Lower lobe of right lung (tissue), 2 donors: ENCODE measurements around the gene KLRF2. TPM values are rescaled to one million over a fixed set of nuclear protein-coding genes. Genes with fewer than 3 reads are reported as not detected.
"Not testable (repeated sequence)": the region's sequence is repeated elsewhere in the genome, so short reads cannot be mapped to it uniquely, and the experiment has no call there.

Experiments
- ATAC-seq, 2 donors: fragments of 200-7000 bp; cut with Tn5 transposase; one replicate each; pipeline ENCODE4 v1.9.1; 2020 to 2022; ENCODE audit warnings: mild to moderate bottlenecking in 2 of 2, moderate library complexity in 2 of 2
- DNase-seq: peaks from one replicate; pipeline ENCODE4 v3.0.0-alpha.2; 2020
- H3K27ac ChIP-seq: fragments of 200-600 bp; one replicate; pipeline ENCODE4 v1.8.0; 2022
- H3K27me3 ChIP-seq: fragments of 200-600 bp; one replicate; pipeline ENCODE4 v1.8.0; 2022; ENCODE audit warnings: low read depth
- H3K36me3 ChIP-seq: fragments of 200-600 bp; one replicate; pipeline ENCODE4 v1.8.0; 2022; ENCODE audit warnings: mild to moderate bottlenecking
- H3K4me1 ChIP-seq: fragments of 200-600 bp; one replicate; pipeline ENCODE4 v1.8.0; 2022
- H3K4me3 ChIP-seq: fragments of 200-600 bp; one replicate; pipeline ENCODE4 v1.8.0; 2022; ENCODE audit warnings: mild to moderate bottlenecking
- H3K9me3 ChIP-seq: fragments of 200-600 bp; one replicate; pipeline ENCODE4 v1.8.0; 2022
- CTCF ChIP-seq: fragments of 200-600 bp; IDR thresholded peaks from one replicate; pipeline ENCODE4 v1.8.0; 2022; ENCODE audit warnings: antibody characterized with exemption, mild to moderate bottlenecking
- intact Hi-C: fragments of 100-400 bp; cut with DNase I; formaldehyde crosslinking; loops from one replicate; pipeline ENCODE4 v1.11.0; 2022
- total RNA-seq: library from RNA; stranded (reverse); fragmentation: NEBNext Ultra II Directional; extraction: Animal tissue kit (Norgen Biotek cat#: 25700); gene quantifications from one replicate; pipeline ENCODE4 v1.2.1, GENCODE V29; 2021
- donor health status: DM: no; HTN: yes; CAD: no; lungs with severe emphysema.

Gene KLRF2
- total RNA-seq, 1 donor from 2014 or later, result not detected

GRCh38 chr12:9872162-9872561 is 9.1 kb upstream of the KLRF2 start:
- DNase-seq (no peak), ATAC-seq (no peak)
- no peak overlapping the region for H3K27ac ChIP-seq
- peaks cover 7% of the 10 kb centered on the region for H3K4me1 ChIP-seq
- no peak for TF ChIP-seq CTCF
- intact Hi-C loops, result no loop called here
- H3K9me3 ChIP-seq, result no peaks in the 10 kb centered on the region
- no peaks in the 10 kb centered on the region for H3K27me3 ChIP-seq
- H3K4me3 ChIP-seq, result no peak overlapping the region
- no peaks in the 10 kb centered on the region for H3K36me3 ChIP-seq

GRCh38 chr12:9872742-9873141 is 8.5 kb upstream of the KLRF2 start:
- no peak for TF ChIP-seq CTCF
- Histone ChIP-seq H3K4me1 (peaks cover 7% of the 10 kb centered on the region), H3K9me3 (no peaks in the 10 kb centered on the region), H3K36me3 (no peaks in the 10 kb centered on the region), H3K4me3 (no peak overlapping the region), H3K27me3 (no peaks in the 10 kb centered on the region), H3K27ac (no peak overlapping the region)
- no peak for ATAC-seq
- DNase-seq, result no peak
- intact Hi-C loops, result no loop called here

GRCh38 chr12:9876120-9876519 is 5.2 kb upstream of the KLRF2 start:
- H3K4me3 ChIP-seq, H3K27me3 ChIP-seq, H3K4me1 ChIP-seq, intact Hi-C loops, DNase-seq, H3K36me3 ChIP-seq, H3K9me3 ChIP-seq, H3K27ac ChIP-seq, ATAC-seq: not testable (repeated sequence)

- no peak for TF ChIP-seq CTCF
- H3K4me1 ChIP-seq, result no peaks in the 10 kb centered on the region
- no peaks in the 10 kb centered on the region for H3K36me3 ChIP-seq
- no peaks in the 10 kb centered on the region for H3K27me3 ChIP-seq
- H3K9me3 ChIP-seq, result no peaks in the 10 kb centered on the region
- no peak overlapping the region for H3K4me3 ChIP-seq
- no peak for ATAC-seq
- intact Hi-C loops, result no loop called here
- no peak overlapping the region for H3K27ac ChIP-seq
- DNase-seq, result no peak
Observed at GRCh38 chr12:9880532-9881078, 684 bp upstream of the KLRF2 start.

GRCh38 chr12:9881988-9882387 is 699 bp downstream of the KLRF2 start:
- H3K4me1 ChIP-seq, result no peaks in the 10 kb centered on the region
- no peaks in the 10 kb centered on the region for H3K27me3 ChIP-seq
- TF ChIP-seq CTCF, result no peak
- H3K27ac ChIP-seq, result no peak overlapping the region
- DNase-seq (no peak), ATAC-seq (no peak)
- no peak overlapping the region for H3K4me3 ChIP-seq
- no peaks in the 10 kb centered on the region for H3K9me3 ChIP-seq
- intact Hi-C loops, result no loop called here
- no peaks in the 10 kb centered on the region for H3K36me3 ChIP-seq

- no peak for ATAC-seq
- intact Hi-C loops, result no loop called here
Observed at GRCh38 chr12:9883175-9883574, 1.9 kb downstream of the KLRF2 start.

More at GRCh38 chr12:9883175-9883574, 1.9 kb downstream of the KLRF2 start:
- Histone ChIP-seq H3K9me3 (no peaks in the 10 kb centered on the region), H3K36me3 (no peaks in the 10 kb centered on the region), H3K4me3 (no peak overlapping the region), H3K27ac (no peak overlapping the region), H3K27me3 (no peaks in the 10 kb centered on the region), H3K4me1 (no peaks in the 10 kb centered on the region)
- no peak for DNase-seq
- no peak for TF ChIP-seq CTCF
